Measurements from ENCODE around the gene ALDH18A1. TPM values are rescaled to one million over a fixed set of nuclear protein-coding genes. Genes with fewer than 3 reads are reported as not detected.

ALDH18A1 gene
- total and polyA plus RNA-seq, 2 of the 8 experiments (the other 6 are each of a cell fraction or from before 2014, with no cell fraction given): 59.6 to 128 TPM

DNA sequence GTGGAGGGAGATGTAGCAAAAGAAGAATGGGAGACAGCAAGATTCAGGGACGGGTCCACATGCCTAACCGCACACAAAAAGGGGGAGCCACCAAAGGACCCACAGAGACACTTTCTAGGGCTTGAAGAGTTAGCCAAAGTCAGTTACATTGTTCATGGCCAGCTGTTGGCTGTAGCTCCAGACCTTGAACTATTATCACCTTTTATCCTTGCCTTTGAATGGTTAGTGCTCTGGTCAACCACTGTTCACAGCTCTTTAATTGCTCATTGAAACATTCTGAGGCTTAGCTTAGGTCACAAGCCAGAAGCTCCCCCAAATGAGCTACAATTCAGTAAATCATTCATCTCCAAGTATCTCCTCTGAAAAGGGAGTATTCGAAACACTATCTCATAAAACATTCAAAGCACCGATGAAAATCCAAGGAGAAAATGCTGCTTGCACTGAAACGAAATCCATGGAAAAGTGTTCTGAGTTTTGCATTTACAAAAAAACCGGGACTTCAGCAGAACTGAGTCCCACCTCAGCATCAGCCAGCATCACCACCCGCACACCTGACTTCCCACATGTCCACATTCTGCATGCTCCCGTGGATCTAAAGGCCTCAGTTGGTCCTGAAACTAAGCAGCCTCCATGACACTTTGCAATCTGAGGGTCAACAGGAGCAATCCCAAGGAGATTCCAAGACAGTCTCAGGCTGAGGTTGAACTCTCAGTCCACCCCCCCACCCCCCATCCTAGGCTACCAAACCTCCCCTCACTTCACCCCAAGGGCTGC, 99.3 kb downstream of the ALDH18A1 start (continued):
- no peak for TF ChIP-seq TEAD4 (IDR thresholded peaks at IDR 0.05; ENCODE audit: low read depth, low read length)
- no peak for TF ChIP-seq YY1 (IDR thresholded peaks at IDR 0.05; ENCODE audit: low read depth, low read length)
- TF ChIP-seq EZH2 (IDR thresholded peaks at IDR 0.05; ENCODE audit: low read depth, low read length, severe bottlenecking): no peak
- TF ChIP-seq TCF12 (IDR thresholded peaks at IDR 0.05; ENCODE audit: low read depth, low read length): no peak
- TF ChIP-seq RNF2 (IDR thresholded peaks at IDR 0.05; ENCODE audit: borderline replicate concordance, low read depth, low read length, missing control alignments, poor library complexity, severe bottlenecking): no peak

Other genes starting within 250 kb of the ALDH18A1 start
- gene SORBS1, start 95.3 kb downstream of the ALDH18A1 start, total RNA-seq (2021; fragmentation: NEBNext Ultra II Directional; extraction: Animal tissue kit (Norgen Biotek cat#: 25700)): 35.0 and 36.3 TPM in 2 replicates
- gene SORBS1, start 95.3 kb downstream of the ALDH18A1 start, polyA plus RNA-seq (2011; rRNA removed): 16.0 and 17.5 TPM in 2 replicates
- gene TCTN3, start 37.2 kb upstream of the ALDH18A1 start, total RNA-seq (2021; fragmentation: NEBNext Ultra II Directional; extraction: Animal tissue kit (Norgen Biotek cat#: 25700)): 31.9 and 34.7 TPM in 2 replicates
- gene TCTN3, start 37.2 kb upstream of the ALDH18A1 start, polyA plus RNA-seq (2011; rRNA removed): 39.8 and 49.2 TPM in 2 replicates
- gene ENTPD1, start 99.5 kb upstream of the ALDH18A1 start, total RNA-seq (2021; fragmentation: NEBNext Ultra II Directional; extraction: Animal tissue kit (Norgen Biotek cat#: 25700)): 2.2 and 2.9 TPM in 2 replicates
- gene ENTPD1, start 99.5 kb upstream of the ALDH18A1 start, polyA plus RNA-seq (2011; rRNA removed): 1.1 and 2.5 TPM in 2 replicates

Measured in H1 (cell line).